SK-N-SH treated with all-trans-retinoic acid at 6 μM for 48 hours (cell line): ENCODE results near the gene B4GALT7.

ENCODE experiments used
- ATAC-seq: fragments of 200-7000 bp; cut with Tn5 transposase; 3 replicates; pipeline ENCODE4 v1.9.1; 2020; ENCODE audit warnings: mild to moderate bottlenecking, moderate library complexity
- ARNTL ChIP-seq: fragments of 450-650 bp; formaldehyde crosslinking; IDR thresholded peaks from 2 replicates; pipeline ENCODE4 v1.5.0; 2020; ENCODE audit warnings: low read depth, mild to moderate bottlenecking, moderate library complexity, borderline replicate concordance
- BACH2 ChIP-seq: fragments of 250-450 bp; sonication (Bioruptor Pico); IDR thresholded peaks from 2 replicates; pipeline ENCODE4 v1.9.0; 2021; ENCODE audit warnings: mild to moderate bottlenecking, borderline replicate concordance
- CSDC2 ChIP-seq: fragments of 250-450 bp; sonication (Bioruptor Pico); IDR thresholded peaks from 2 replicates; pipeline ENCODE4 v1.5.0; 2020; ENCODE audit warnings: mild to moderate bottlenecking, moderate library complexity
- ESRRG ChIP-seq: fragments of 250-450 bp; sonication (Bioruptor Pico); IDR thresholded peaks from 2 replicates; pipeline ENCODE4 v1.6.1; 2021; ENCODE audit warnings: mild to moderate bottlenecking
- GLIS3 ChIP-seq: fragments of 250-450 bp; sonication (Bioruptor Pico); IDR thresholded peaks from 2 replicates; pipeline ENCODE4 v1.5.0; 2020; ENCODE audit warnings: mild to moderate bottlenecking, moderate library complexity
- ISL1 ChIP-seq: fragments of 250-450 bp; sonication (Bioruptor Pico); IDR thresholded peaks from 2 replicates; pipeline ENCODE4 v2.1.2; 2022; ENCODE audit warnings: mild to moderate bottlenecking, moderate library complexity
- PPARA ChIP-seq: fragments of 250-450 bp; sonication (Bioruptor Pico); IDR thresholded peaks from 2 replicates; pipeline ENCODE4 v1.5.0; 2020; ENCODE audit warnings: mild to moderate bottlenecking, borderline replicate concordance
- RARB ChIP-seq: fragments of 250-450 bp; sonication (Bioruptor Pico); IDR thresholded peaks from 2 replicates; pipeline ENCODE4 v1.8.0; 2021; ENCODE audit warnings: mild to moderate bottlenecking, moderate library complexity
- SNAI2 ChIP-seq: fragments of 250-450 bp; sonication (Bioruptor Pico); IDR thresholded peaks from 2 replicates; pipeline ENCODE4 v1.5.0; 2020; ENCODE audit warnings: mild to moderate bottlenecking, moderate library complexity
- TOX ChIP-seq: fragments of 250-450 bp; sonication (Bioruptor Pico); IDR thresholded peaks from 2 replicates; pipeline ENCODE4 v1.8.0; 2021; ENCODE audit warnings: mild to moderate bottlenecking, moderate library complexity, borderline replicate concordance
- ZC3H10 ChIP-seq: fragments of 250-450 bp; sonication (Bioruptor Pico); IDR thresholded peaks from 2 replicates; pipeline ENCODE4 v1.5.1; 2021; ENCODE audit warnings: mild to moderate bottlenecking, moderate library complexity
- ZFP30 ChIP-seq: fragments of 450-650 bp; formaldehyde crosslinking; IDR thresholded peaks from 2 replicates; pipeline ENCODE4 v1.5.0; 2022; ENCODE audit warnings: mild to moderate bottlenecking, moderate library complexity
- ZNF565 ChIP-seq: fragments of 450-650 bp; formaldehyde crosslinking; conservative IDR thresholded peaks from 2 replicates; pipeline ENCODE4 v1.5.0; 2020; ENCODE audit warnings: low read depth, mild to moderate bottlenecking, moderate library complexity
- ZNF70 ChIP-seq: fragments of 450-650 bp; formaldehyde crosslinking; IDR thresholded peaks from 2 replicates; pipeline ENCODE4 v1.5.0; 2020; ENCODE audit warnings: mild to moderate bottlenecking, moderate library complexity
- ZNF8 ChIP-seq: fragments of 450-650 bp; formaldehyde crosslinking; IDR thresholded peaks from 2 replicates; pipeline ENCODE4 v1.5.0; 2020; ENCODE audit warnings: mild to moderate bottlenecking, moderate library complexity
- TF ChIP-seq, protein P1 (sequence below): fragments of 250-450 bp; sonication (Bioruptor Pico); IDR thresholded peaks from 2 replicates; pipeline ENCODE4 v1.5.1; 2021; ENCODE audit warnings: mild to moderate bottlenecking, moderate library complexity
- TF ChIP-seq, protein P2 (sequence below): fragments of 250-450 bp; sonication (Bioruptor Pico); IDR thresholded peaks from 2 replicates; pipeline ENCODE4 v1.5.1; 2020; ENCODE audit warnings: low read depth, mild to moderate bottlenecking, moderate library complexity
- TF ChIP-seq, protein P3 (sequence below): fragments of 250-450 bp; sonication (Bioruptor Pico); IDR thresholded peaks from 2 replicates; pipeline ENCODE4 v1.5.0; 2020; ENCODE audit warnings: mild to moderate bottlenecking, moderate library complexity

Gene B4GALT7

DNA sequence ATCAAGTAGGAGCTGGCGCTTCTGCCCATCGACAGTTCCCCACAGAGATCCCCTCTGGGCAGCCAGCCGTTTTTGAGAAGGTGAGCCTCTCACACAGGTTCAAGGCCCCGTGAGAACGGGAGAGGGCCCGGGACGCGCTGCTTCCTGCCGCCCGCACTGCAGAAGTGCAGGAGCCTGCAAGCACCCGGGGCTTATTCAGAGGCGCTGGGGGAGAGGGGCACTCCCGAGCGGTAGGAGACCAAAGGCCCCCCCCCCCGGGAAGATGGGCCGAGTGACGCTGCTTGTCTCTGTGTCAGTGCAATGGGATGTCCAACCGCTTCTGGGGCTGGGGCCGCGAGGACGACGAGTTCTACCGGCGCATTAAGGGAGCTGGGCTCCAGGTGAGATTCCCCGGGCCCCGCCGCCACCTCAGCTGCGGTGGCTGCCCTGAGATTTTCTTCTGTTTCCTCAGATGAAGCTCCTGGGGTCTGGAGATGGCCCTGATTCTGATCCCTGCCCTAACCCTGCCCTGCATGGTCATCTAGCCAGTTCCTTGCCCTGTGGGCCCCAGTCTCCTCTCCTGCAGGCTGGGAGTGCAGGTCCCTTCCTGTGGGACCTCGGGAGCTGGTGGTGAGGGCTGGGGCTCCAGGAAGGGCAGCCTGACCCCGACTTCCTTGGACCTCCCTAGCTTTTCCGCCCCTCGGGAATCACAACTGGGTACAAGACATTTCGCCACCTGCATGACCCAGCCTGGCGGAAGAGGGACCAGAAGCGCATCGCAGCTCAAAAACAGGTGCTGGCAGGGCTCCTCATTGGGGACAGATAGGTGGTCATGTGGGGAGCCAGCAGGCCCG lies 8.5 kb downstream of the B4GALT7 start:
- TF ChIP-seq ZC3H10 (CRISPR knock-in tag): no peak
- no peak for TF ChIP-seq SNAI2
- TF ChIP-seq, protein P1, sequence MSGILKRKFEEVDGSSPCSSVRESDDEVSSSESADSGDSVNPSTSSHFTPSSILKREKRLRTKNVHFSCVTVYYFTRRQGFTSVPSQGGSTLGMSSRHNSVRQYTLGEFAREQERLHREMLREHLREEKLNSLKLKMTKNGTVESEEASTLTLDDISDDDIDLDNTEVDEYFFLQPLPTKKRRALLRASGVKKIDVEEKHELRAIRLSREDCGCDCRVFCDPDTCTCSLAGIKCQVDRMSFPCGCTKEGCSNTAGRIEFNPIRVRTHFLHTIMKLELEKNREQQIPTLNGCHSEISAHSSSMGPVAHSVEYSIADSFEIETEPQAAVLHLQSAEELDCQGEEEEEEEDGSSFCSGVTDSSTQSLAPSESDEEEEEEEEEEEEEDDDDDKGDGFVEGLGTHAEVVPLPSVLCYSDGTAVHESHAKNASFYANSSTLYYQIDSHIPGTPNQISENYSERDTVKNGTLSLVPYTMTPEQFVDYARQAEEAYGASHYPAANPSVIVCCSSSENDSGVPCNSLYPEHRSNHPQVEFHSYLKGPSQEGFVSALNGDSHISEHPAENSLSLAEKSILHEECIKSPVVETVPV: no peak
- TF ChIP-seq ESRRG (CRISPR knock-in tag): no peak
- TF ChIP-seq, protein P2, sequence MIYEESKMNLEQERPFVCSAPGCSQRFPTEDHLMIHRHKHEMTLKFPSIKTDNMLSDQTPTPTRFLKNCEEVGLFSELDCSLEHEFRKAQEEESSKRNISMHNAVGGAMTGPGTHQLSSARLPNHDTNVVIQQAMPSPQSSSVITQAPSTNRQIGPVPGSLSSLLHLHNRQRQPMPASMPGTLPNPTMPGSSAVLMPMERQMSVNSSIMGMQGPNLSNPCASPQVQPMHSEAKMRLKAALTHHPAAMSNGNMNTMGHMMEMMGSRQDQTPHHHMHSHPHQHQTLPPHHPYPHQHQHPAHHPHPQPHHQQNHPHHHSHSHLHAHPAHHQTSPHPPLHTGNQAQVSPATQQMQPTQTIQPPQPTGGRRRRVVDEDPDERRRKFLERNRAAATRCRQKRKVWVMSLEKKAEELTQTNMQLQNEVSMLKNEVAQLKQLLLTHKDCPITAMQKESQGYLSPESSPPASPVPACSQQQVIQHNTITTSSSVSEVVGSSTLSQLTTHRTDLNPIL (CRISPR knock-in tag): no peak
- TF ChIP-seq RARB: no peak
- TF ChIP-seq ZNF565 (CRISPR knock-in tag): no peak
- TF ChIP-seq CSDC2 (CRISPR knock-in tag): no peak
- TF ChIP-seq, protein P3, sequence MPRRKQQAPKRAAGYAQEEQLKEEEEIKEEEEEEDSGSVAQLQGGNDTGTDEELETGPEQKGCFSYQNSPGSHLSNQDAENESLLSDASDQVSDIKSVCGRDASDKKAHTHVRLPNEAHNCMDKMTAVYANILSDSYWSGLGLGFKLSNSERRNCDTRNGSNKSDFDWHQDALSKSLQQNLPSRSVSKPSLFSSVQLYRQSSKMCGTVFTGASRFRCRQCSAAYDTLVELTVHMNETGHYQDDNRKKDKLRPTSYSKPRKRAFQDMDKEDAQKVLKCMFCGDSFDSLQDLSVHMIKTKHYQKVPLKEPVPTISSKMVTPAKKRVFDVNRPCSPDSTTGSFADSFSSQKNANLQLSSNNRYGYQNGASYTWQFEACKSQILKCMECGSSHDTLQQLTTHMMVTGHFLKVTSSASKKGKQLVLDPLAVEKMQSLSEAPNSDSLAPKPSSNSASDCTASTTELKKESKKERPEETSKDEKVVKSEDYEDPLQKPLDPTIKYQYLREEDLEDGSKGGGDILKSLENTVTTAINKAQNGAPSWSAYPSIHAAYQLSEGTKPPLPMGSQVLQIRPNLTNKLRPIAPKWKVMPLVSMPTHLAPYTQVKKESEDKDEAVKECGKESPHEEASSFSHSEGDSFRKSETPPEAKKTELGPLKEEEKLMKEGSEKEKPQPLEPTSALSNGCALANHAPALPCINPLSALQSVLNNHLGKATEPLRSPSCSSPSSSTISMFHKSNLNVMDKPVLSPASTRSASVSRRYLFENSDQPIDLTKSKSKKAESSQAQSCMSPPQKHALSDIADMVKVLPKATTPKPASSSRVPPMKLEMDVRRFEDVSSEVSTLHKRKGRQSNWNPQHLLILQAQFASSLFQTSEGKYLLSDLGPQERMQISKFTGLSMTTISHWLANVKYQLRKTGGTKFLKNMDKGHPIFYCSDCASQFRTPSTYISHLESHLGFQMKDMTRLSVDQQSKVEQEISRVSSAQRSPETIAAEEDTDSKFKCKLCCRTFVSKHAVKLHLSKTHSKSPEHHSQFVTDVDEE (CRISPR knock-in tag): no peak
- TF ChIP-seq ARNTL: no peak
- TF ChIP-seq ZFP30 (CRISPR knock-in tag): no peak
- TF ChIP-seq TOX (CRISPR knock-in tag): no peak
- TF ChIP-seq ZNF70 (CRISPR knock-in tag): no peak
- TF ChIP-seq ISL1 (CRISPR knock-in tag): no peak
- TF ChIP-seq, all 23 proteins: peak for 0

DNA sequence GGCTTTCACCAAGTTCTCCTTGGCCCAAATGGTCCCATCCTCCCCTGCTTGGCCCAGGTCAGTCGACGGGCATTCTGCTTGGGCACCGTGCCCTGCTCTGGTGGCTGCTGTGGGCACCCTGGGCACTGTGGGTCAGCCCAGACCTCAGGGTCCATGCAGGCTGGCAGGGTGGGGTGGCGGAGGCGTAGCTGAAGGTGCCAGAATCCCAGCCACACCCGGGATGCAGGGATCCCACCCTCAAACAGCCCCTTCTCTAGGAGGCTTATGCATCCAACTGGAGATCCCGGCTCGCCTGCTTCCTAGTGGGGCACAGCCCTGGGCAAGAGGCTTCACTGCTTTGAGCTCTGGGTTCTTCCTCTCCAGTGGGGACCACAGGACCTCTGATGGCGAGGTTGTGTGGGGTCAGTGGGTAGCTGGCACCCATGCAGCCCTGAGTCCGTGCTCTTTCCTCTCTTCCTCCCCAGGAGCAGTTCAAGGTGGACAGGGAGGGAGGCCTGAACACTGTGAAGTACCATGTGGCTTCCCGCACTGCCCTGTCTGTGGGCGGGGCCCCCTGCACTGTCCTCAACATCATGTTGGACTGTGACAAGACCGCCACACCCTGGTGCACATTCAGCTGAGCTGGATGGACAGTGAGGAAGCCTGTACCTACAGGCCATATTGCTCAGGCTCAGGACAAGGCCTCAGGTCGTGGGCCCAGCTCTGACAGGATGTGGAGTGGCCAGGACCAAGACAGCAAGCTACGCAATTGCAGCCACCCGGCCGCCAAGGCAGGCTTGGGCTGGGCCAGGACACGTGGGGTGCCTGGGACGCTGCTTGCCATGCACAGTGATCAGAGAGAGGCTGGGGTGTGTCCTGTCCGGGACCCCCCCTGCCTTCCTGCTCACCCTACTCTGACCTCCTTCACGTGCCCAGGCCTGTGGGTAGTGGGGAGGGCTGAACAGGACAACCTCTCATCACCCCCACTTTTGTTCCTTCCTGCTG lies 9.4 kb downstream of the B4GALT7 start:
- TF ChIP-seq TOX (CRISPR knock-in tag): no peak
- TF ChIP-seq, protein P1: no peak
- no peak for TF ChIP-seq PPARA (CRISPR knock-in tag)
- no peak for TF ChIP-seq CSDC2 (CRISPR knock-in tag)
- TF ChIP-seq, protein P2 (CRISPR knock-in tag): no peak
- no peak for TF ChIP-seq ZNF8 (CRISPR knock-in tag)
- ATAC-seq: no peak

More for the DNA sequence above, 8.5 kb downstream of the B4GALT7 start:
- no peak for ATAC-seq

DNA sequence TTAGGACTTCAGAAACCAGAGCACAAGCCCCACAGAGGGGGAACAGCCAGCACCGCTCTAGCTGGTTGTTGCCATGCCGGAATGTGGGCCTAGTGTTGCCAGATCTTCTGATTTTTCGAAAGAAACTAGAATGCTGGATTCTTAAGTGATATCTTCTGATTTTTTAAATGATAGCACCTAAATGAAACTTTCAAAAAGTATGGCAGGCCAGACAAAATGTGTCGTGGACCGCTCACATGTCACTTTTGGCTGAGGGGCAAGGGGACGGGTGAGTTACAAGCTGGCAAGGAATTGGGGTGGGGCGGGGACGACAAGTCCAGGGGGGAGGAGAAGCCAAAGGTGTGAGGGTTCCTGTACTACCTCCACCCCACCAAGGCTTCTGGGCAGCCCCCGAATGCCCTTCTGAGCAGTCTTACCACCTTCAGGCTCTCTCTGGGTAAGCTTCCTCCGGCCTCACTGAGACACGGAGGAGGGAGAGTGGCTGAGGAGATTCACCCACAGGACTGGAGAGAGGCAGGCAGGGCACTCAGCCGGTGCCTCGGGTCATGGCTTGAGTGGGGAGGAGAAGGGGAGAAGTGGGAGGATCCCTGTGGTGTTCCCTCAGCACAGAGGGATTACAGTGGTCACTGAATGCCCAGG lies 10.3 kb downstream of the B4GALT7 start:
- no peak for ATAC-seq
- TF ChIP-seq ZNF70 (CRISPR knock-in tag) (no peak), SNAI2 (no peak), ARNTL (no peak), ZC3H10 (CRISPR knock-in tag) (no peak), ESRRG (CRISPR knock-in tag) (no peak), ZNF8 (CRISPR knock-in tag) (no peak), ISL1 (CRISPR knock-in tag) (no peak), CSDC2 (CRISPR knock-in tag) (no peak), ZFP30 (CRISPR knock-in tag) (no peak), GLIS3 (CRISPR knock-in tag) (no peak), BACH2 (CRISPR knock-in tag) (no peak), PPARA (CRISPR knock-in tag) (no peak)
- TF ChIP-seq, protein P2 (CRISPR knock-in tag): no peak
- TF ChIP-seq, protein P3 (CRISPR knock-in tag): no peak
